ENCODE results near the gene ZBTB8A.

ZBTB8A gene

GRCh38 chr1:32538887-32539583, at the start of gene ZBTB8A:
Gene ZBTB8A (plus strand): TSS chr1:32539427. CDS start chr1:32592932, 53,505 bp downstream.
- Histone ChIP-seq H3K27ac (ENCODE audit: low read length) (peak within 1 kb of the TSS; percentile 41), H3K36me3 (ENCODE audit: control insufficient read depth in 2 of 2, insufficient read depth in 2 of 2, low read length in 2 of 2) (no peaks in the 10 kb centered on the region), H3K27me3 (ENCODE audit: control insufficient read depth in 1 of 2, insufficient read depth in 2 of 2, low read length in 2 of 2) (no peaks in the 10 kb centered on the region), H3K9me3 (ENCODE audit: control insufficient read depth in 2 of 2, low read length in 2 of 2) (no peaks in the 10 kb centered on the region), H3K4me3 (ENCODE audit: low read length in 2 of 2) (peak within 1 kb of the TSS; percentile 82 to 83), H3K9ac (ENCODE audit: low read length in 2 of 2) (peak within 1 kb of the TSS; percentile 68), H3K4me1 (ENCODE audit: control insufficient read depth, insufficient read depth, low read length) (peaks cover 5% of the 10 kb centered on the region)

DNA sequence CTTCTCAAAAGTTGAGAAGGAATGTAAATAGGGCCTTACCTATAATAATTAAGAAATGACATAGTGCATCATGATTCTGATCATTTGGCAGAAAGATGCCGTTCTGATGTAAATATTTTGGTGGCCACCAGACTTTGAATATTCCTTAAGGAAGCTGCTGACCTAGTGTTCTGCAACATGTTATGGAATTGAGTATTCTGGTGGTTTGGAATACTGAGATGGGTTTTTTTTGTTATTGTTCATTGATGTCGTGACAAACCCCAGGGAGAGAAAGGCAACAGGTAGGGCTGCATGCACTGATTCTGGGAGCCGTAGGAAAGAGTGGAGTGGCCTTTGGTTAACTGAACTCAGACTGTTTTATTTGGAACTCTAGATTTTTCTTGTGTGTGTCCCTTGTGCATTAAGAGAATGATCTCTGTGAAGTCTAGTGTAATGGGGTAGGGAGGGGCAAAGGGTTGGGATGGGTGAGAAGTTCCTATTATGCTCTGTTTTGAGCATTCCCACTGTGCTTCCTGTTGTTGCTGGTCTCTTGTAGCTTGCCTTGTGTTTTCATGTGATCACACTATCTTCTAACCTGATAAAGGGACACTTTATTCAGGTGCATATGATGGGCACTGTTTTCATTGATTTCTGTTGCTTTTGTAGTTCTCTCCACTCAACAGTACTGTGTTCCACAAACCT, 49.3 kb upstream of the ZBTB8A start:
- Histone ChIP-seq H3K9me3 (ENCODE audit: control insufficient read depth in 2 of 2, low read length in 2 of 2) (no peaks in the 10 kb centered on the region), H3K36me3 (ENCODE audit: control insufficient read depth in 2 of 2, insufficient read depth in 2 of 2, low read length in 2 of 2) (no peaks in the 10 kb centered on the region), H3K9ac (ENCODE audit: low read length in 2 of 2) (no peak overlapping the region), H3K27me3 (ENCODE audit: control insufficient read depth in 1 of 2, insufficient read depth in 2 of 2, low read length in 2 of 2) (no peaks in the 10 kb centered on the region), H3K4me1 (ENCODE audit: control insufficient read depth, insufficient read depth, low read length) (no peaks in the 10 kb centered on the region), H3K4me3 (ENCODE audit: low read length in 2 of 2) (no peak overlapping the region), H3K27ac (ENCODE audit: low read length) (no peak overlapping the region)

- H3K27ac ChIP-seq (ENCODE audit: low read length): no peak overlapping the region
- H3K36me3 ChIP-seq (ENCODE audit: control insufficient read depth in 2 of 2, insufficient read depth in 2 of 2, low read length in 2 of 2): no peaks in the 10 kb centered on the region
- H3K4me1 ChIP-seq (ENCODE audit: control insufficient read depth, insufficient read depth, low read length): peaks cover 2% of the 10 kb centered on the region
- H3K9ac ChIP-seq (ENCODE audit: low read length in 2 of 2): no peak overlapping the region
- no peaks in the 10 kb centered on the region for H3K27me3 ChIP-seq (ENCODE audit: control insufficient read depth in 1 of 2, insufficient read depth in 2 of 2, low read length in 2 of 2)
- H3K9me3 ChIP-seq (ENCODE audit: control insufficient read depth in 2 of 2, low read length in 2 of 2): no peaks in the 10 kb centered on the region
- no peak overlapping the region for H3K4me3 ChIP-seq (ENCODE audit: low read length in 2 of 2)
Observed at GRCh38 chr1:32491386-32491785, 47.8 kb upstream of the ZBTB8A start.

GRCh38 chr1:32494196-32494595, 45.0 kb upstream of the ZBTB8A start:
- Histone ChIP-seq H3K27me3 (ENCODE audit: control insufficient read depth in 1 of 2, insufficient read depth in 2 of 2, low read length in 2 of 2) (no peaks in the 10 kb centered on the region), H3K27ac (ENCODE audit: low read length) (no peak overlapping the region), H3K36me3 (ENCODE audit: control insufficient read depth in 2 of 2, insufficient read depth in 2 of 2, low read length in 2 of 2) (no peaks in the 10 kb centered on the region), H3K9ac (ENCODE audit: low read length in 2 of 2) (no peak overlapping the region), H3K4me3 (ENCODE audit: low read length in 2 of 2) (no peak overlapping the region), H3K4me1 (ENCODE audit: control insufficient read depth, insufficient read depth, low read length) (peaks cover 3% of the 10 kb centered on the region), H3K9me3 (ENCODE audit: control insufficient read depth in 2 of 2, low read length in 2 of 2) (no peaks in the 10 kb centered on the region)

DNA sequence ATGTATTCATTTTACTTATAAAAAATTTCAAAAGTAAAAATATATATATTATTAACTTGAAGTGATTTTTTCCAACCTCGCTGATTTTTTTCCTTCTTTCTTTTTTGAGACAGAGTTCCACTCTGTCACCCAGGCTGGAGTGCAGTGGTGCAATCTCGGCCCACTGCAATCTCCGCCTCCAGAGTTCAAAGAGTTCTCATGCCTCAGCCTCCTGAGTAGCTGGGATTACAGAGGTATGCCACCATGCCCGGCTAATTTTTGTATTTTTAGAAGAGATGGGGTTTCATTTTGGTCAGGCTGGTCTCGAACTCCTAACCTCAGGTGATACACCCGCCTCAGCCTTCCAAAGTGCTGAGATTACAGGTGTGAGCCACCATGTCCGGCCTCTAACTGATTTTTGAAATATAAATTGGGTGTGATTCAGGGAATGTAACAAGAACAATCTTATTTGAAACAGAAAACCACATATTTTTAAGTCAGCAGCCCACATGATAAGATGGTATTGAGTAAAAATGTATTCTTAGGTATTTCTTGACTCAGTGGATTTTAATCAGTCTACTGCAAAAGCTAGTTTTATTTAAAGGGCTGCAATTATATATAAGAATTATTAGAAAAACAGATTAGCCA, 44.4 kb upstream of the ZBTB8A start:
- H3K36me3 ChIP-seq (ENCODE audit: control insufficient read depth in 2 of 2, insufficient read depth in 2 of 2, low read length in 2 of 2): no peaks in the 10 kb centered on the region
- peaks cover 3% of the 10 kb centered on the region for H3K4me1 ChIP-seq (ENCODE audit: control insufficient read depth, insufficient read depth, low read length)
- H3K9me3 ChIP-seq (ENCODE audit: control insufficient read depth in 2 of 2, low read length in 2 of 2): no peaks in the 10 kb centered on the region
- H3K27ac ChIP-seq (ENCODE audit: low read length): no peak overlapping the region
- no peak overlapping the region for H3K9ac ChIP-seq (ENCODE audit: low read length in 2 of 2)
- no peak overlapping the region for H3K4me3 ChIP-seq (ENCODE audit: low read length in 2 of 2)
- no peaks in the 10 kb centered on the region for H3K27me3 ChIP-seq (ENCODE audit: control insufficient read depth in 1 of 2, insufficient read depth in 2 of 2, low read length in 2 of 2)

DNA sequence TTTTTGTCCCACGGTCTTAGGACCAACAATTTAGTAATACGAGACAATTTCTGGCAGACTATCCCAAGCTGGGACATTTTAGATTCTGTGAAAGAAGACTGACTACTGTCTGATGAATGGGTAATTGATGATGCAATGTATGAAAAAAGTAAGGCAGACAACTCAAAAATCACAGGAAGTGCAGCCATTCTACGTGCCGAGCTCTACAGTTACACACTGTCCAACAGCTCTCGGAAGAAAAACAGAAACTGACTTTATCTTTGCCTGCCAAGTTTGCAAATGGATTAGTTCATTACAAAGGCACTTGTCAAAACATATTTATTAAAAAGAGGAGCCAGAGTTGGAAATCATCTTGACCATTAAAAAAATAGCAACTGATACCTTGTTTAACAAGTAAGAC, 43.1 kb upstream of the ZBTB8A start:
- H3K27ac ChIP-seq (ENCODE audit: low read length): no peak overlapping the region
- H3K4me1 ChIP-seq (ENCODE audit: control insufficient read depth, insufficient read depth, low read length): peaks cover 6% of the 10 kb centered on the region
- no peaks in the 10 kb centered on the region for H3K9me3 ChIP-seq (ENCODE audit: control insufficient read depth in 2 of 2, low read length in 2 of 2)
- H3K27me3 ChIP-seq (ENCODE audit: control insufficient read depth in 1 of 2, insufficient read depth in 2 of 2, low read length in 2 of 2): no peaks in the 10 kb centered on the region
- peak overlapping the region in 1 of 2 donors; percentile 43 for H3K4me3 ChIP-seq (ENCODE audit: low read length in 2 of 2)
- no peaks in the 10 kb centered on the region for H3K36me3 ChIP-seq (ENCODE audit: control insufficient read depth in 2 of 2, insufficient read depth in 2 of 2, low read length in 2 of 2)
- no peak overlapping the region for H3K9ac ChIP-seq (ENCODE audit: low read length in 2 of 2)

GRCh38 chr1:32498751-32499150, 40.5 kb upstream of the ZBTB8A start:
- Histone ChIP-seq H3K4me3 (ENCODE audit: low read length in 2 of 2) (no peak overlapping the region), H3K9ac (ENCODE audit: low read length in 2 of 2) (no peak overlapping the region), H3K4me1 (ENCODE audit: control insufficient read depth, insufficient read depth, low read length) (peaks cover 8% of the 10 kb centered on the region), H3K36me3 (ENCODE audit: control insufficient read depth in 2 of 2, insufficient read depth in 2 of 2, low read length in 2 of 2) (no peaks in the 10 kb centered on the region), H3K9me3 (ENCODE audit: control insufficient read depth in 2 of 2, low read length in 2 of 2) (no peaks in the 10 kb centered on the region), H3K27ac (ENCODE audit: low read length) (no peak overlapping the region), H3K27me3 (ENCODE audit: control insufficient read depth in 1 of 2, insufficient read depth in 2 of 2, low read length in 2 of 2) (no peaks in the 10 kb centered on the region)

DNA sequence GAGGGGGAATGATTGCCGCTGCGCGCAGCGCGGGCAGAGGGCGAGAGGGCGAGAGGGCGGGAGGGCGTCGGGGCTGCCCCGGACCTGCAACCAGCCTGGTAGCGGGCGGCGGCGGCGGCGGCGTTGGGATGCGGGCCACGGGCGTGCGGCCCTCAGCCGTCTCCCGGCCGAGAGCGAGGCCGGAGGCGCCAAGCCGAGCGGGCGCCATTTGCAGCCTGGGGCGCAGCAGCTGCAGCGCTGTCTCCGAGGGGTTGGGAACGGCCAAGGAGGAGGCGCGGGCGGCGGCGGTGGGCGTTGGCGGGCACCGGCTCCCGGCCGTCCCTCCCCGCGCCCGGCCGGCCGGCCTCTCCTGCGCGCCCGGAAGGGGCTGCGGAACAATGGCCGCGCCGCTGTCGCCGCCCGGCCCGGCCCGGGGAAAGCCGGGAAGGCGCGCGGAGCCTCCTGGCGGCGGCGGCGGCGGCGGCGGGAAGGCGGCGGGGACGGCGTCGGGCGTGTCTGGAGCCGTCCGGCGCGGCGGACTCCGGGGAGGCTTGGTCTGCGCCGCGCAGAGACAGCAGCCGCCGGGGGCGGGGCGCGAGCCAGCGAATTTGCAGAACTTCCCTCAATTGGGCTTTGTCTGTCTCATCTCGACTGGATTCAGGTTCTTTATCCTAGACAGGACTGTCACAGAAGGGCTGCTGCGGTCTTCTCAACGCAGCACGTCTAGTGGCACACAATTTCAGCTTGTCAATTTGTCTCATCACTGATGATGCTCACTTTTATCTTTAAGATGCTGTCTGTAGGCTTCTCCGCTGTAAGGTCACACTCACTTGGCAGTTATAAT, 38.6 kb upstream of the ZBTB8A start:
- no peaks in the 10 kb centered on the region for H3K9me3 ChIP-seq (ENCODE audit: control insufficient read depth in 2 of 2, low read length in 2 of 2)
- peak overlapping the region; percentile 53 to 72 for H3K9ac ChIP-seq (ENCODE audit: low read length in 2 of 2)
- no peaks in the 10 kb centered on the region for H3K36me3 ChIP-seq (ENCODE audit: control insufficient read depth in 2 of 2, insufficient read depth in 2 of 2, low read length in 2 of 2)
- H3K4me1 ChIP-seq (ENCODE audit: control insufficient read depth, insufficient read depth, low read length): peaks cover 8% of the 10 kb centered on the region
- H3K27me3 ChIP-seq (ENCODE audit: control insufficient read depth in 1 of 2, insufficient read depth in 2 of 2, low read length in 2 of 2): no peaks in the 10 kb centered on the region
- H3K27ac ChIP-seq (ENCODE audit: low read length): peak overlapping the region; percentile 82
- H3K4me3 ChIP-seq (ENCODE audit: low read length in 2 of 2): peak overlapping the region; percentile 13 to 75

- Histone ChIP-seq H3K4me3 (ENCODE audit: low read length in 2 of 2) (no peak overlapping the region), H3K27me3 (ENCODE audit: control insufficient read depth in 1 of 2, insufficient read depth in 2 of 2, low read length in 2 of 2) (no peaks in the 10 kb centered on the region), H3K9ac (ENCODE audit: low read length in 2 of 2) (peak overlapping the region in 1 of 2 donors; percentile 1), H3K9me3 (ENCODE audit: control insufficient read depth in 2 of 2, low read length in 2 of 2) (no peaks in the 10 kb centered on the region), H3K27ac (ENCODE audit: low read length) (no peak overlapping the region), H3K4me1 (ENCODE audit: control insufficient read depth, insufficient read depth, low read length) (peaks cover 5% of the 10 kb centered on the region), H3K36me3 (ENCODE audit: control insufficient read depth in 2 of 2, insufficient read depth in 2 of 2, low read length in 2 of 2) (no peaks in the 10 kb centered on the region)
Observed at GRCh38 chr1:32501865-32502264, 37.4 kb upstream of the ZBTB8A start.

DNA sequence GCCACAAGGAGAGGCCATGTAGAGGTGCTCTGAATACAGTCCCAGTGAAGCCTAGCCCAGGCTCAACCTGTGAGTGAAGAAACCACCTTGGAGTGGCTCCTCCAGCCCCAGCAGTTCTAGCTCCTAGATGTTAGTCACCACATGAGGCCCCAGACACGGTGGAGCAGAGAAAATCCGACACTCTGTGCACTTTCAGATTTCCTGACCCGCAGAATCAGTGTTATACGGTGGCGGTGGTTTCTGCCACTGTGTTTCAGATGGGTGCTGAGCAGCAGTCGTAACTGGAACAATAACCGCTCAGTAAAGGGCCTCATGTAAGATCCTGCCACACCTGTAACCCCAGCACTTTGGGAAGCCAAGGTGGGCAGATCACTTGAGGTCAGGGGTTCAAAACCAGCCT, 36.1 kb upstream of the ZBTB8A start:
- Histone ChIP-seq H3K4me3 (ENCODE audit: low read length in 2 of 2) (no peak overlapping the region), H3K9ac (ENCODE audit: low read length in 2 of 2) (no peak overlapping the region), H3K4me1 (ENCODE audit: control insufficient read depth, insufficient read depth, low read length) (peaks cover 5% of the 10 kb centered on the region), H3K9me3 (ENCODE audit: control insufficient read depth in 2 of 2, low read length in 2 of 2) (no peaks in the 10 kb centered on the region), H3K27me3 (ENCODE audit: control insufficient read depth in 1 of 2, insufficient read depth in 2 of 2, low read length in 2 of 2) (no peaks in the 10 kb centered on the region), H3K36me3 (ENCODE audit: control insufficient read depth in 2 of 2, insufficient read depth in 2 of 2, low read length in 2 of 2) (no peaks in the 10 kb centered on the region), H3K27ac (ENCODE audit: low read length) (no peak overlapping the region)

Measured in stomach smooth muscle (tissue), 2 donors.